ENCODE results near the gene DPF3.
A peak's percentile ranks its signal among the peaks of the same experiment; 100 is the strongest.

Gene DPF3

DNA sequence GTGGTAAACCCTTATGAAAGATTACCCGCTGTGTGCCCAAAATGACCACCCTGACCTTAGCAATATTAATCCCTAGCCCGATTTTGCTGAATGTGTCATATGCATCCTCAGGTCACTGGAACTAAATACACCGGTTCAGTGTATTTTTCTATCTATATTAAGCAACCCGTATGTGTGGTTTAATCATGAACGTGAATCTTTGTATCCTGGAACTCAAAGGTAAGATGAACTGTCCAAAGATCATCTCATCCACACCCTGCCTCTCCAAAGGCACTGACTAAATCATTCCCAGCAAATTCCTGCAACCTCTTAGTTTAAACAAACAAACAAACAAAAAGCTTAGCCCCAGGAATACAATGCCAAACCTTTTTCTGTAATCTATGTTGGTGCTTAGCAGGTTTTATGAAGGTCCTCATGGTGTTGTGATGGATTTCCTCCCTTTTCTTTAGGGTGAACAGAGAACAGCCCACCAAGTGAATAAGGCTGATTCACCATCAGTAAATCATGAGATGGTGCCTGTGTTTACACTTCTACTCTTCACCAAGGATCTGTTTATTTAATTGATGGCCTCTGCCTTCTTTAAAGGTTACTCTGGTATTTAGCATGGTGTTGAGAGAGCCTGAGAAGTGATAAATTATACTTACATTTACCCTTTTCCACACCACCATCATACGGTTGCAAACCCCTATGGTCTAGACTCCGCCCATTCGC lies 298.6 kb downstream of the DPF3 start:
- no peak for DNase-seq

- DNase-seq, result no peak
Observed at GRCh38 chr14:72594099-72594901, 299.6 kb downstream of the DPF3 start.

GRCh38 chr14:72591391-72591790 lies 302.5 kb downstream of the DPF3 start:
- DNase-seq, result no peak

DNA sequence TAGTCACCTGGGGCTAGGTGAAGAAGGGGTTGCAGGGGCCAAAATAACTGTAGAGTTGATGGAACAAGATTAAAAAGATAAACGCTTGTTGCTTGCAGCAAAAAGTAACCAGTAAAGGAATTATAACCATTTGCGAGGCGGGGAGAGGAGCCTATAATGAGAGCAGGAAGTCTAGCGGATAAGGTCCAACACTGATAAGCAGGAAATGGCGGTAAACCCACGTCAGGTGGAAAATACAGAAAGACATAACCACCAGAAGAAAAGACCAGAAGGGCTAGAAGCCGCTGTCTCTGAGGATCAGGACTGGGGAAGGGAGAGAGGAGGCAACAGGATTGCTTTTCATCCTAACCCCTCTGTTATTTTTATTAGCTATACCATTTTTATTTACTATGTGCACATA lies 303.3 kb downstream of the DPF3 start:
- no peak for DNase-seq

DNA sequence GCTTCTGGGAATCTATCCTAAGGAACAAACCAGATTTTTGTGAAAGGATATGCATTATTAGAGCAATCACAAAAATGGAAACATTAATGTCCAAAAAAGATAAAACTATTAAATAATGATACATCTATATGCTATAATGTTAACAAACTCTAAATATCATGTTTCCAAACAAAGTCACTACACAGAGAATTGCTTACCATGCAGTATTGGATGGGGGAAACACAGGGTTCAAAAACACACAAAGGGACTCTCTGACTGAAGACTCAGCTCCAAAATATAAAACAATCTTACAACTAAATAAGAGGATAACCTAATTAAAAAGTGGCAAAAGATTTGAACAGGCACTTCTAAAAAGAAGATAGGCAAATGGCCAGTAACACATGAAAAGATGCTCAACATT lies 304.2 kb downstream of the DPF3 start:
- no peak for DNase-seq

DNA sequence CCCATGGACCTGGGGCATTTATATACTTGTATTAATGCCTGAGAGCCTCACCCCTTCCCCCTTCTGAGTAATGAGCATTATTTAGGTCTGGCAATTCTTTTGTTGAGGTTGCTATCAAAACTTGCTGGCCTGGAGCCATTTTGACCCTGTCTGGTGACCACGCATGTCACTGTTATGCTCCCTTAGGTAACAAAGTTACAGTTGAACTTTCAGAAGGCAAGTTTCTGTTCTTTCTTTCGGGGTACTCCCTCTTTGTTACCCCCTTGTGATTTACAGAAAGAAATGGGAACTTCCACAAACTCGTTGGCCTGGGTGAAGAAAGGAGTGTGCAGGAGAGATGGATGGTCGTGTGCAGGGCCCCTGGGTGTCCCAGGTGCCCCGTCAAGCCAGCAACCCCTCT lies 305.4 kb downstream of the DPF3 start:
- no peak for DNase-seq

- peak in 1 of 14 donors; percentile 37 for DNase-seq
Observed at GRCh38 chr14:72583316-72584272, 310.3 kb downstream of the DPF3 start.

DNA sequence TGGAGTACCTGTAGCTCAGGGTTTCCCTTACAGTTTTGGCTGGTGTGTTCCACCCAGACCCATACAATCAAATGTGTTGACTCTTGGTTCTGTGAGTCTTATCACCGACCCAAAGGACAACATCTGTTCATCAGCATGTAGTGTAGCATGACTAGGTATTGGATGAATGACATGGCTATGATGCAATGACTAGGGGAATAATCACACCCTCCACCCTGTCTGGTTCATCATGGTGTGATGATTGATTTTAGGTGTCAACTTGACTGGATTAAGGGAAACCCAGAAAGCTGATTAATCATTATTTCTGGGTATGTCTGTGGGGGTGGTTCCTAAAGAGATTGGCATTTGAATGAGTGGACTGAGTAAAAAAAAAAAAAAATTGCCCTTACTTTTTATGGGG lies 311.3 kb downstream of the DPF3 start:
- DNase-seq, result no peak

- DNase-seq, result no peak
Observed at GRCh38 chr14:72578514-72578913, 315.4 kb downstream of the DPF3 start.

DNA sequence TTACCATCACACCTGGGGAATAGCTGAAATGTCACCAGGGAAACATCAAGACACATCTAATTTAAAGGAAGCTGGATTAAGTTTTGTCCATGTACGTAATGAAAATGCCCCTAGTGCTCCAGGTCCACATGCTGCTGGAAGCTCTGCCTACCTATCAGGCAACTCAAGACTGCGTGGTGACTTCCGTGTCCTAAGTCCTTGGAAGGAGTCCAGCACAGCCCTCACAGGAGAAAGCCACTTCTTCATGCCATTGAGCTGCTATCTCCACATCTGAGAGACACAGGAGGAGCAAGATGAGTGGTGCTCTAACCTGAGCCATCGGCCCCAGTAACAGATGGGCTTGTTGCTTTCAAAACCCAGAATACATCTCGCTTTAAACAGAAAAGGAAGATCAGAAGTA lies 316.4 kb downstream of the DPF3 start:
- no peak for DNase-seq

DNA sequence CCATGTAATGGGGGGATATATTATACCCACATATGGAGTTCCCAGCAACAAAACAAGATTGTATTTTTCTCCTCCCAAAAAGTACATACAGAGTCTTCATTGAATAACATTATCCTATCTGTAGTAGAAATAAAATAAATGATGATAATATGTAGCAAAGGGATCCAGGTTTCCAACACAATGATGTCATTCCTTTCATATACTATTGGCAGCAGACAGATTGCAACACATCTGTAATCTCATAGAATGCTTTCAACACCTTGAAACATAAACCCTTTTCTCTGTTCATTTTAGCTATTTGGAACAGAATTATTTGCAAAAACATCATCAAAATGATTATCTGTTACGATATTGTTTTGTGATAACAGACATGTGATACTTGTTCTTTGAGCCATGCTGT lies 317.6 kb downstream of the DPF3 start:
- DNase-seq, result no peak

DNA sequence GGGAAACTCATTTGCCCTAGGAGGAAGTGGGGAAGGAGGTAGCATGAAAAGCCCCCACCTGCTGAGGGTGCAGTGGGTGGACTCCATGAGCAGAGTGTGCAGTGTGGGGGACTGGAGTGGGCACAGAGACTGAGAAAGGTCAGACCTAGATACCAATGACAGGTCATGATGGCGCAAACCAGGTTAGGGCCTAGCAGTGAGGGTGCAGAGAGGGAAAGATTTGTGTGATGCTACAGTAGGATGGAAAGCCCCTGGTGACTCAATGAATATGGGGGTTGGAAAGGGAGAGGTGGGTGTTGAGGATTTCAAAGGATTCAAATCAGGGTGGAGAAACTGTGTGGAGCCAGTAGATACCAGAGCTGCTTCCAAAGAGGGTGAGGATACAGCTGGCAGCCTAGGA lies 319.2 kb downstream of the DPF3 start:
- no peak for DNase-seq

- peak in 1 of 14 donors; percentile 62 for DNase-seq
Observed at GRCh38 chr14:72573725-72574417, 320.0 kb downstream of the DPF3 start.

Measured in C1 segment of cervical spinal cord (tissue), 14 donors.